Hepatocyte (in vitro differentiated cells): Measurements from ENCODE around the gene NCOA6. TPM values are rescaled to one million over a fixed set of nuclear protein-coding genes. Genes with fewer than 3 reads are reported as not detected.

Experiments
- DNase-seq: peaks from one replicate; pipeline ENCODE4 v3.0.0-alpha.2; 2016; ENCODE audit warnings: low spot score
- H2AFZ ChIP-seq: fragments of 200-600 bp; sonication (generic); 2 replicates; pipeline ENCODE4 v1.6.0; 2016; ENCODE audit warnings: antibody characterized with exemption, mild to moderate bottlenecking
- H3K27ac ChIP-seq: fragments of 200-600 bp; sonication (generic); 2 replicates; pipeline ENCODE4 v1.5.1; 2016; ENCODE audit warnings: mild to moderate bottlenecking
- H3K27me3 ChIP-seq: fragments of 200-600 bp; sonication (generic); 2 replicates; pipeline ENCODE4 v1.6.1; 2016
- H3K36me3 ChIP-seq: fragments of 200-600 bp; sonication (generic); replicated peaks from 2 replicates; pipeline ENCODE4 v1.5.1; 2016; ENCODE audit warnings: low read depth; ENCODE audit not compliant: insufficient read depth
- H3K4me1 ChIP-seq: fragments of 200-600 bp; sonication (generic); 2 replicates; pipeline ENCODE4 v1.5.1; 2016; ENCODE audit warnings: mild to moderate bottlenecking, moderate library complexity; ENCODE audit not compliant: insufficient read depth
- H3K4me2 ChIP-seq: fragments of 200-600 bp; sonication (generic); 2 replicates; pipeline ENCODE4 v1.6.0; 2016
- H3K4me3 ChIP-seq: fragments of 200-600 bp; sonication (generic); 2 replicates; pipeline ENCODE4 v1.5.1; 2016; ENCODE audit warnings: mild to moderate bottlenecking
- H3K79me2 ChIP-seq: fragments of 200-600 bp; sonication (generic); 2 replicates; pipeline ENCODE4 v1.6.0; 2017; ENCODE audit warnings: mild to moderate bottlenecking
- H3K9me2 ChIP-seq: fragments of 200-600 bp; sonication (generic); replicated peaks from 2 replicates; pipeline ENCODE4 v1.6.0; 2017; ENCODE audit warnings: mild to moderate bottlenecking; ENCODE audit not compliant: insufficient read depth
- H3K9me3 ChIP-seq: fragments of 200-600 bp; sonication (generic); 2 replicates; pipeline ENCODE4 v1.5.1; 2016; ENCODE audit warnings: low read depth, mild to moderate bottlenecking
- H4K20me1 ChIP-seq: fragments of 200-600 bp; sonication (generic); 2 replicates; pipeline ENCODE4 v1.6.0; 2016; ENCODE audit warnings: mild to moderate bottlenecking; ENCODE audit not compliant: insufficient read depth, poor library complexity, severe bottlenecking
- EZH2 ChIP-seq: fragments of 200-600 bp; sonication (generic); IDR thresholded peaks from 2 replicates; pipeline ENCODE4 v1.6.1; 2016; ENCODE audit warnings: antibody characterized with exemption, mild to moderate bottlenecking, borderline replicate concordance
- EZH2phosphoT487 ChIP-seq: fragments of 200-600 bp; sonication (generic); IDR thresholded peaks from one replicate; pipeline ENCODE4 v1.6.1; 2018; ENCODE audit warnings: antibody characterized with exemption, mild to moderate bottlenecking, low read depth, moderate library complexity; ENCODE audit not compliant: unreplicated experiment, severe bottlenecking
- WGBS: methylation state at CpG from one replicate; pipeline ENCODE4 v1.1.6; 2016; ENCODE audit warnings: low lambda C conversion rate; ENCODE audit errors: missing lambda C conversion rate; 5-methylcytosine and 5-hydroxymethylcytosine counted together
- polyA plus RNA-seq: library from polyadenylated mRNA; unstranded; fragments of >200 nt; fragmentation: Nextera tagmentation; extraction: Ambion mirVana; gene quantifications from 2 replicates; pipeline ENCODE4 v1.2.1, GENCODE V29; 2016
- total RNA-seq: library from RNA; depleted of rRNA; stranded (reverse); fragments of >200 nt; gene quantifications from 2 replicates; pipeline ENCODE4 v1.2.3, GENCODE V29; 2014
- TF ChIP-seq, protein P1 (sequence below): fragments of 200-600 bp; sonication (generic); IDR thresholded peaks from 2 replicates; pipeline ENCODE4 v1.5.1; 2016; ENCODE audit warnings: antibody characterized with exemption, mild to moderate bottlenecking; ENCODE audit not compliant: poor library complexity

The NCOA6 gene
- total and polyA plus RNA-seq, 2 experiments from 2014 or later = 11.6 to 23.5 TPM

DNA sequence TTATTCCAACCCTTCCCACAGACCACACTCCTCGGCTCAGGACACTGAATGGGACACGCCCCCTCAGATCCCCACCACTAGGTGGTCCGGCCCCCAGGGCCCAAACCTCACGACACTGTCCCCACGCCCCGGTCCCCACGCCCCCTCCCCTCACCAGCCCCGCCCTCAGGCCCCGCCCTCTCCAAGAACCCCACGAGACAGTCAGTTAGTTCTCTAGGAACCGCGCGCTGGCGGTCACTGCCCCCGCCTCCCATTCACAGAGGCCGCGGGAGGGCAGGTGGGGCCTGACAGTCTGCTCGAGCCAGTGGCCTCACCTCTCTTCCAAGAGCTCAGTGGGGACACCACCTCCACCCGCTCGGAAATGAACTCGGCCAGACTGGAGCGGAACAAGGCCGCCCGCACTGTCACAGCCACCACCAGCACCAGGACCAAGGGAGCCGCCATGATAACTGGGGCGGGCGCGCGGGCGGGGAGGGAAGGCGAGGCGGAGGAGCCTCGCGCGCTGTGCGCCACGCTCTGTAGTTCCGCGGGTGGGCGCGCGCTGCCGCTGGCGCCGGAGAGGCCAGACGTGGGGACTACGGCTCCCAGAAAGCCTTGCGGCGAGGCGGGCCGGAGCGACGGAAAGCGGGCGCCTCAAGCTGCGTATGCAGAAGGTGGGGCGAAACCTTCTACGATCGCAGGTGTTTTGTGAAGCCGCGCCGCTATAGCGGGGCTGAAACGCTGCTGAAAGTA is 148.6 kb downstream of the NCOA6 start, which contains the start of gene PIGU:
Gene PIGU (minus strand): TSS at position 451 of the 732 bp plus-strand sequence. CDS start 7 bp downstream, at position 444.
- no peaks in the 10 kb centered on the region for H3K27me3 ChIP-seq
- H3K36me3 ChIP-seq = no peaks in the 10 kb centered on the region
- no peaks in the 10 kb centered on the region for H3K9me2 ChIP-seq
- TF ChIP-seq, protein P1, sequence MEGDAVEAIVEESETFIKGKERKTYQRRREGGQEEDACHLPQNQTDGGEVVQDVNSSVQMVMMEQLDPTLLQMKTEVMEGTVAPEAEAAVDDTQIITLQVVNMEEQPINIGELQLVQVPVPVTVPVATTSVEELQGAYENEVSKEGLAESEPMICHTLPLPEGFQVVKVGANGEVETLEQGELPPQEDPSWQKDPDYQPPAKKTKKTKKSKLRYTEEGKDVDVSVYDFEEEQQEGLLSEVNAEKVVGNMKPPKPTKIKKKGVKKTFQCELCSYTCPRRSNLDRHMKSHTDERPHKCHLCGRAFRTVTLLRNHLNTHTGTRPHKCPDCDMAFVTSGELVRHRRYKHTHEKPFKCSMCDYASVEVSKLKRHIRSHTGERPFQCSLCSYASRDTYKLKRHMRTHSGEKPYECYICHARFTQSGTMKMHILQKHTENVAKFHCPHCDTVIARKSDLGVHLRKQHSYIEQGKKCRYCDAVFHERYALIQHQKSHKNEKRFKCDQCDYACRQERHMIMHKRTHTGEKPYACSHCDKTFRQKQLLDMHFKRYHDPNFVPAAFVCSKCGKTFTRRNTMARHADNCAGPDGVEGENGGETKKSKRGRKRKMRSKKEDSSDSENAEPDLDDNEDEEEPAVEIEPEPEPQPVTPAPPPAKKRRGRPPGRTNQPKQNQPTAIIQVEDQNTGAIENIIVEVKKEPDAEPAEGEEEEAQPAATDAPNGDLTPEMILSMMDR = peak; percentile 9
- no peak for TF ChIP-seq EZH2
- TF ChIP-seq EZH2phosphoT487 = no peak
- H4K20me1 ChIP-seq = no peaks in the 10 kb centered on the region
- DNase-seq = peak; percentile 98
- H3K9me3 ChIP-seq = no peaks in the 10 kb centered on the region
- peak within 1 kb of the TSS; percentile 92 for H2AFZ ChIP-seq
- peak within 1 kb of the TSS; percentile 55 for H3K4me3 ChIP-seq
- H3K4me1 ChIP-seq = peaks cover 8% of the 10 kb centered on the region
- H3K4me2 ChIP-seq = peak within 1 kb of the TSS; percentile 81
- H3K79me2 ChIP-seq = peaks cover 34% of the 10 kb centered on the region
- 1% methylated on average over 37 of the region's 64 CpGs for WGBS
- peak within 1 kb of the TSS; percentile 91 for H3K27ac ChIP-seq

DNA sequence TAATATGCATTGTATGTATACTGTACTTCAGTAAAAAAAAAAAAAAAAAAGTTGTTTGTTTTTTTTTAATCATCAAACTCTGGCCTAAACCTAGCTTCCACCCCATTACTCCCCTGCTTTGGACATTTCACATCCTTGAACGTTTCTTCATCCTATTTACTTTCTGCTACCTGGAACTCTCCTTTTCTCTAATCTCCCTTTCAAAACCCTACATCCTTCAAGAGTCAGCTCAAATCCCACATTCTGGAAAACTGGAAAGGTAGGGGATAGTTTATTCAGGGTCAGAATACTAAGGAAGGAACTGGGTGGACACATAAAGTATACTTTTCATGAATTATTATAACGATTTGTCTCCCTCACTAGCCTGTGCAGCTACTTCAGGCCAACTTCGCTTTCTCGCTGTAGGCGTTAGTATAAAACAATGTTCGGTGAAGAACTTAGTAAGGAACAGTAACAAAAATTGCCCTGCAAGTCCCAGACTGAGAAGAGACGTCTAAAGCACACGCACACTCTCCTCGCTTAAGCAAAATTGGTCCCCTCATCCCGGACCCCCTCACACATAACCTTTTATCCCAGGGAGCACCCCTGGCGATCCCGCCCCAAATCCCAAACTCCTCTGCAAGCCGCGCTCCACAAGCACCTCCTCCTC is 149.3 kb downstream of the NCOA6 start:
- H4K20me1 ChIP-seq = no peaks in the 10 kb centered on the region
- no peak for DNase-seq
- no peaks in the 10 kb centered on the region for H3K9me3 ChIP-seq
- H3K4me3 ChIP-seq = peak overlapping the region; percentile 55
- no peaks in the 10 kb centered on the region for H3K27me3 ChIP-seq
- H3K36me3 ChIP-seq = no peaks in the 10 kb centered on the region
- H3K4me1 ChIP-seq = peaks cover 8% of the 10 kb centered on the region
- WGBS = 3% methylated on average over 14 of the region's 14 CpGs
- peak overlapping the region; percentile 70 for H2AFZ ChIP-seq
- H3K79me2 ChIP-seq = peaks cover 39% of the 10 kb centered on the region
- H3K9me2 ChIP-seq = no peaks in the 10 kb centered on the region
- peak overlapping the region; percentile 91 for H3K27ac ChIP-seq
- H3K4me2 ChIP-seq = peak overlapping the region; percentile 81
- no peak for TF ChIP-seq EZH2phosphoT487
- no peak for TF ChIP-seq EZH2
- TF ChIP-seq, protein P1 = no peak

DNA sequence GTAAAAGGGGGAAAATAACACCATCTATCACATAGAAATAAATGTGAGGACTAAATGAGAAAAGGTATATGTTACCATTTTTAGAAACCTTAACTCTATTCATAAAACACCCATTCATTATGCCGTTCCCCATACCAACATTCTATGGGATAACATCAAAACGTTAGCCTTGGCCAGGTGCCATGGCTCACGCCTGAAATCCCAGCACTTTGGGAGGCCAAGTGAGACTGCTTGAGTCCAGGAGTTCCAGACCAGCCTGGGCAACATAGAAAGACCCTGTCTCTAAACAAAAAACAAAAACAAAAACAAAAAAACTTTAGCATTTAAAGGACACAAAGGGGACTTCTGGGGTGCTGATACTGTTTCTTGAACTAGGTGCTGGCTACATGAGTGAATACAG is 149.9 kb downstream of the NCOA6 start:
- WGBS = 66% methylated on average over 3 of the region's 3 CpGs
- Histone ChIP-seq H3K27me3 (no peaks in the 10 kb centered on the region), H3K36me3 (no peaks in the 10 kb centered on the region), H2AFZ (no peak overlapping the region), H3K79me2 (peaks cover 42% of the 10 kb centered on the region), H4K20me1 (no peaks in the 10 kb centered on the region), H3K27ac (no peak overlapping the region), H3K4me2 (peak overlapping the region; percentile 81), H3K4me3 (no peak overlapping the region), H3K9me3 (no peaks in the 10 kb centered on the region), H3K9me2 (no peaks in the 10 kb centered on the region), H3K4me1 (peaks cover 8% of the 10 kb centered on the region)
- TF ChIP-seq EZH2phosphoT487 = no peak
- TF ChIP-seq EZH2 = no peak
- TF ChIP-seq, protein P1 = no peak
- DNase-seq = no peak
